HUES48 (cell line): ENCODE measurements around the gene TMEM192.
"Not testable (repeated sequence)": the region's sequence is repeated elsewhere in the genome, so short reads cannot be mapped to it uniquely, and the experiment has no call there.

Source experiments
- H3K27ac ChIP-seq: one replicate; pipeline ENCODE4 v1.7.0; 2013; ENCODE audit warnings: low read depth, low read length, inconsistent platforms
- H3K27me3 ChIP-seq: 2 replicates; pipeline ENCODE4 v1.6.1; 2013; ENCODE audit warnings: mild to moderate bottlenecking, low read length; ENCODE audit not compliant: control insufficient read depth, insufficient read depth
- H3K36me3 ChIP-seq: 2 replicates; pipeline ENCODE4 v1.6.1; 2013; ENCODE audit warnings: low read length; ENCODE audit not compliant: control insufficient read depth, insufficient read depth
- H3K4me1 ChIP-seq: 2 replicates; pipeline ENCODE4 v1.6.1; 2013; ENCODE audit warnings: mild to moderate bottlenecking, low read length; ENCODE audit not compliant: control insufficient read depth, insufficient read depth
- H3K4me3 ChIP-seq: 2 replicates; pipeline ENCODE4 v1.5.1; 2013; ENCODE audit warnings: mild to moderate bottlenecking, low read depth, low read length
- H3K9ac ChIP-seq: 2 replicates; pipeline ENCODE4 v1.6.1; 2013; ENCODE audit warnings: mild to moderate bottlenecking, low read depth, low read length, moderate library complexity
- H3K9me3 ChIP-seq: 2 replicates; pipeline ENCODE4 v1.6.1; 2013; ENCODE audit warnings: low read length; ENCODE audit not compliant: control insufficient read depth, insufficient read depth

TMEM192 gene

GRCh38 chr4:165055601-165056000 is 57.1 kb downstream of the TMEM192 start:
- Histone ChIP-seq H3K27ac (no peak overlapping the region), H3K9me3 (no peaks in the 10 kb centered on the region), H3K9ac (no peak overlapping the region), H3K27me3 (no peaks in the 10 kb centered on the region), H3K36me3 (no peaks in the 10 kb centered on the region), H3K4me3 (no peak overlapping the region), H3K4me1 (no peaks in the 10 kb centered on the region)

GRCh38 chr4:165053645-165054044 is 59.0 kb downstream of the TMEM192 start, which contains the start of gene TRIM75:
TSS of gene TRIM75 (plus strand) at chr4:165053866. CDS start at chr4:165059148, 5,282 bp downstream.
- H3K36me3 ChIP-seq = no peaks in the 10 kb centered on the region
- H3K9me3 ChIP-seq = no peaks in the 10 kb centered on the region
- no peak within 1 kb of the TSS for H3K9ac ChIP-seq
- no peak within 1 kb of the TSS for H3K27ac ChIP-seq
- no peaks in the 10 kb centered on the region for H3K27me3 ChIP-seq
- H3K4me1 ChIP-seq = no peaks in the 10 kb centered on the region
- H3K4me3 ChIP-seq = no peak within 1 kb of the TSS

GRCh38 chr4:165052627-165053026 is 60.0 kb downstream of the TMEM192 start:
- Histone ChIP-seq H3K27ac (no peak overlapping the region), H3K4me1 (no peaks in the 10 kb centered on the region), H3K9ac (no peak overlapping the region), H3K36me3 (no peaks in the 10 kb centered on the region), H3K27me3 (no peaks in the 10 kb centered on the region), H3K4me3 (no peak overlapping the region), H3K9me3 (no peaks in the 10 kb centered on the region)

GRCh38 chr4:165048170-165048569 is 64.5 kb downstream of the TMEM192 start:
- Histone ChIP-seq H3K4me1 (no peaks in the 10 kb centered on the region), H3K36me3 (no peaks in the 10 kb centered on the region), H3K9ac (no peak overlapping the region), H3K27ac (no peak overlapping the region), H3K9me3 (no peaks in the 10 kb centered on the region), H3K27me3 (no peaks in the 10 kb centered on the region), H3K4me3 (no peak overlapping the region)

GRCh38 chr4:165031436-165032211 is 81.0 kb downstream of the TMEM192 start, which contains the start of gene TRIM60:
TSS of gene TRIM60 (plus strand) at chr4:165031999. CDS start at chr4:165040073, 8,074 bp downstream.
- H3K4me3 ChIP-seq = no peak within 1 kb of the TSS
- H3K9me3 ChIP-seq = no peaks in the 10 kb centered on the region; the same call in 1 of the 2 replicates
- H3K36me3 ChIP-seq = no peaks in the 10 kb centered on the region
- no peak within 1 kb of the TSS for H3K27ac ChIP-seq
- H3K9ac ChIP-seq = no peak within 1 kb of the TSS
- H3K4me1 ChIP-seq = no peaks in the 10 kb centered on the region
- no peaks in the 10 kb centered on the region for H3K27me3 ChIP-seq

- Histone ChIP-seq H3K9ac (no peak overlapping the region), H3K27me3 (no peaks in the 10 kb centered on the region), H3K9me3 (no peaks in the 10 kb centered on the region; the same call in 1 of the 2 replicates), H3K36me3 (no peaks in the 10 kb centered on the region), H3K4me3 (no peak overlapping the region), H3K4me1 (no peaks in the 10 kb centered on the region), H3K27ac (no peak overlapping the region)
Observed at GRCh38 chr4:165027762-165028402, 84.8 kb downstream of the TMEM192 start.

- not testable (repeated sequence) for H3K36me3 ChIP-seq, H3K9me3 ChIP-seq, H3K27me3 ChIP-seq, H3K4me3 ChIP-seq, H3K9ac ChIP-seq, H3K27ac ChIP-seq, H3K4me1 ChIP-seq
Observed at GRCh38 chr4:165025782-165026181, 86.9 kb downstream of the TMEM192 start.
